WI38 (cell line): ENCODE data around the gene KRTAP10-7.
"Not testable (repeated sequence)": the region's sequence is repeated elsewhere in the genome, so short reads cannot be mapped to it uniquely, and the experiment has no call there.

Experiments used
- H3K4me3 ChIP-seq: 2 replicates; pipeline ENCODE4 v1.5.1; 2011; ENCODE audit warnings: low read depth, mild to moderate bottlenecking, control low read depth, low read length
- CTCF ChIP-seq: IDR thresholded peaks from 2 replicates; pipeline ENCODE4 v1.5.1; 2012; ENCODE audit warnings: low read depth, mild to moderate bottlenecking, control low read depth, low read length

The KRTAP10-7 gene

GRCh38 chr21:44600118-44600978, at the start of gene KRTAP10-7:
TSS of gene KRTAP10-7 (plus strand) at chr21:44600597. CDS start at chr21:44600622, 25 bp downstream.
- not testable (repeated sequence) for H3K4me3 ChIP-seq

GRCh38 chr21:44550807-44551206, 49.6 kb upstream of the KRTAP10-7 start:
- no peak overlapping the region for H3K4me3 ChIP-seq
- no peak for TF ChIP-seq CTCF

- no peak for TF ChIP-seq CTCF
- no peak within 1 kb of the TSS for H3K4me3 ChIP-seq
Observed at GRCh38 chr21:44551340-44551961, 48.9 kb upstream of the KRTAP10-7 start, which contains the start of gene KRTAP10-2. TSS of gene KRTAP10-2 (minus strand) at chr21:44551505. CDS start at chr21:44551458, 47 bp downstream.

GRCh38 chr21:44552136-44552535, 48.3 kb upstream of the KRTAP10-7 start:
- TF ChIP-seq CTCF: no peak
- H3K4me3 ChIP-seq: no peak overlapping the region

- no peak overlapping the region for H3K4me3 ChIP-seq
- no peak for TF ChIP-seq CTCF
Observed at GRCh38 chr21:44552681-44553080, 47.7 kb upstream of the KRTAP10-7 start.

GRCh38 chr21:44555200-44555875, 45.1 kb upstream of the KRTAP10-7 start:
- no peak overlapping the region for H3K4me3 ChIP-seq
- no peak for TF ChIP-seq CTCF

GRCh38 chr21:44556879-44557278, 43.5 kb upstream of the KRTAP10-7 start:
- TF ChIP-seq CTCF: no peak
- H3K4me3 ChIP-seq: no peak overlapping the region
